ENCODE measurements around the gene YBX2.

DNA sequence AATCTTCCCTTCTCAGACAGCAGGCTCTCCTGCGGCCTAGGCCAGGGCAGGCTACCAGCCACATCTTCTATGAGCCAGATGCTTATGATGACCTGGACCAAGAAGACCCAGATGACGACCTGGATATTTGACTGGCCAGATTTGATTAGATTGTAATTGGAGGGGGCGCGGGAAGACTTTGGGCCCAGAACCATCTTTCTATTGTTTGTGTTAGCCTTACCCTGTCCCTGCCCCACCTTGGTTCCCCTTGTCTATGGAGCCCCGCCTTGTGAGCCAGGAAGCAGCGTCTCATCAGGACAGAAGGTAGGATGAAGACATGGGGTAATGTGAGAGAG is 34.9 kb downstream of the YBX2 start:
- TF ChIP-seq, protein P1, sequence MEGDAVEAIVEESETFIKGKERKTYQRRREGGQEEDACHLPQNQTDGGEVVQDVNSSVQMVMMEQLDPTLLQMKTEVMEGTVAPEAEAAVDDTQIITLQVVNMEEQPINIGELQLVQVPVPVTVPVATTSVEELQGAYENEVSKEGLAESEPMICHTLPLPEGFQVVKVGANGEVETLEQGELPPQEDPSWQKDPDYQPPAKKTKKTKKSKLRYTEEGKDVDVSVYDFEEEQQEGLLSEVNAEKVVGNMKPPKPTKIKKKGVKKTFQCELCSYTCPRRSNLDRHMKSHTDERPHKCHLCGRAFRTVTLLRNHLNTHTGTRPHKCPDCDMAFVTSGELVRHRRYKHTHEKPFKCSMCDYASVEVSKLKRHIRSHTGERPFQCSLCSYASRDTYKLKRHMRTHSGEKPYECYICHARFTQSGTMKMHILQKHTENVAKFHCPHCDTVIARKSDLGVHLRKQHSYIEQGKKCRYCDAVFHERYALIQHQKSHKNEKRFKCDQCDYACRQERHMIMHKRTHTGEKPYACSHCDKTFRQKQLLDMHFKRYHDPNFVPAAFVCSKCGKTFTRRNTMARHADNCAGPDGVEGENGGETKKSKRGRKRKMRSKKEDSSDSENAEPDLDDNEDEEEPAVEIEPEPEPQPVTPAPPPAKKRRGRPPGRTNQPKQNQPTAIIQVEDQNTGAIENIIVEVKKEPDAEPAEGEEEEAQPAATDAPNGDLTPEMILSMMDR (IDR thresholded peaks at IDR 0.05): no peak
- no peak for TF ChIP-seq SIN3A (IDR thresholded peaks at IDR 0.05; ENCODE audit: borderline replicate concordance, insufficient read depth, low read depth, low read length)

Data from Panc1 (cell line).